Cerebellar cortex (tissue), 1 donor: ENCODE data around the gene SNED1.

ENCODE experiments used
- DNase-seq: peaks from one replicate; pipeline ENCODE4 v3.0.0-alpha.2; 2015; ENCODE audit warnings: low spot score

SNED1 gene

GRCh38 chr2:240992572-240993291 lies 5.7 kb upstream of the SNED1 start:
- DNase-seq: no peak

GRCh38 chr2:240993446-240994170 lies 4.8 kb upstream of the SNED1 start:
- DNase-seq: no peak

GRCh38 chr2:240994171-240994896 lies 4.1 kb upstream of the SNED1 start:
- DNase-seq: no peak

GRCh38 chr2:240995041-240996021 lies 3.1 kb upstream of the SNED1 start:
- DNase-seq: no peak

- DNase-seq: no peak
These were observed 2.1 kb upstream of the SNED1 start for GRCh38 chr2:240996161-240996833.

GRCh38 chr2:240996834-240997140 lies 1.6 kb upstream of the SNED1 start:
- DNase-seq: no peak

- DNase-seq: no peak
These were observed 1.1 kb upstream of the SNED1 start for GRCh38 chr2:240997141-240997855.

GRCh38 chr2:240998706-240998994 lies 232 bp downstream of the SNED1 start:
- no peak for DNase-seq

- DNase-seq: no peak
These were observed 775 bp downstream of the SNED1 start for GRCh38 chr2:240998995-240999791.

GRCh38 chr2:240999873-241000541 lies 1.6 kb downstream of the SNED1 start:
- no peak for DNase-seq

GRCh38 chr2:241000831-241001321 lies 2.5 kb downstream of the SNED1 start:
- no peak for DNase-seq

GRCh38 chr2:241001413-241002274 lies 3.2 kb downstream of the SNED1 start:
- DNase-seq: no peak

GRCh38 chr2:241002275-241003046 lies 4.0 kb downstream of the SNED1 start:
- no peak for DNase-seq

GRCh38 chr2:241003047-241003360 lies 4.6 kb downstream of the SNED1 start:
- no peak for DNase-seq

- no peak for DNase-seq
These were observed 5.0 kb downstream of the SNED1 start for GRCh38 chr2:241003369-241003768.

GRCh38 chr2:241003830-241004564 lies 5.6 kb downstream of the SNED1 start:
- DNase-seq: no peak

GRCh38 chr2:241005569-241005968 lies 7.2 kb downstream of the SNED1 start:
- DNase-seq: no peak
